Retina (tissue), 1 donor: ENCODE data around the gene TLE3.
A peak's percentile ranks its signal among the peaks of the same experiment; 100 is the strongest.
"Not testable (repeated sequence)": the region's sequence is repeated elsewhere in the genome, so short reads cannot be mapped to it uniquely, and the experiment has no call there.

Experiments
- DNase-seq: peaks from one replicate; pipeline ENCODE4 v3.0.0-alpha.2; 2016

TLE3 gene

GRCh38 chr15:70097321-70098152, at the start of gene TLE3:
TSS of gene TLE3 (minus strand) at chr15:70097917. CDS start at chr15:70096798, 1,119 bp downstream.
- peak; percentile 98 for DNase-seq

- DNase-seq, result no peak
Measured at GRCh38 chr15:70147178-70147760, 49.6 kb upstream of the TLE3 start.

GRCh38 chr15:70146771-70147170, 49.1 kb upstream of the TLE3 start:
- DNase-seq, result no peak

DNA sequence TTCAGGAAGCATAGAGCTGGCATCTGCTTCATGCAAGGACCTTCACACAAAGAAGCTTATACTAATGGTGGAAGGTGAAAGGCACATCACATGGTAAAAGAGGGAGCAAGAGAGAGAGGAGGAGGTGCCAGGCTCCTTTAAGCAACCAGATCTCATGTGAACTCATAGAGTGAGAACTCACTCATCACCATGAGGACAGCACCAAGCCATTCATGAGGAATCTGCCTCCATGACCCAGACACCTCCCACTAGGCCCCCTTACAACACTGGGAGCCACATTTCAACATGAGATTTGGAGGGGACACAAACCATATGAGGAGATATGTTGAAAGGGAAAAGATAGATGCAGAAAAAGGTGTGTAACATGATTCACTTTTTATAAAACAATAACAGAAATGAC, 48.4 kb upstream of the TLE3 start:
- no peak for DNase-seq

DNA sequence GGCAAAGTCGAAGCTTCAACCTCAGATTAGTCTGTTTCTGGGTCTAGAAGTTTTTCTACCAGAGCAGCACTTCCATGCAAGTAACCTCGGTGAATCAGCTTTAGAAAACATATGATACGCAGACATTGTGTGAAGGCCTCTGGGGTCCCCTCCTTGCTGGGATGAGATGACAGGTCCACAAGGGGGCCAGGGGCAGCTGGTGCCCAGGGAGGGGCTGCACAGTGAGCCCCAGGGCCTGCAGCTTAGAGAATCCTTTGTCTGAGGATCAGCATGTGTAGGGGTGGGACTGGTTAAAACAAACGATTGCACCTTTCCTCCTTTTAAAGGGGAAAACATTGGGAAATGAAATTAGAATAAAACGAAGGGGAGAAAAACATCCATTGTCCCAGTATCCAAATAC, 47.5 kb upstream of the TLE3 start:
- DNase-seq, result no peak

GRCh38 chr15:70142322-70143191, 44.8 kb upstream of the TLE3 start:
- peak; percentile 79 for DNase-seq

DNA sequence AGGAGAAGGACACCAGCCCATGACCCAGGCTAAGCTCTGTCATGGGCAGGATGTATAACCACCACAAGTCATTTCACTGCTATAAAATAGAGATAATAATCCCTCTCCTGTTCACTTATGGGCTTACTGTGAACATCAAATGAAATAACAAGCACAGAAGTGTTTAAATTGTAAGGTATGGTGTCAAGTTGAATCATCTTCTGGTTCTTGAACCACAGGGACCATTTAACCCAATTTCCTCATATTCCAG, 44.3 kb upstream of the TLE3 start:
- DNase-seq, result no peak

GRCh38 chr15:70141376-70142071, 43.8 kb upstream of the TLE3 start:
- no peak for DNase-seq

- no peak for DNase-seq
Measured at GRCh38 chr15:70140543-70141375, 43.0 kb upstream of the TLE3 start.

DNA sequence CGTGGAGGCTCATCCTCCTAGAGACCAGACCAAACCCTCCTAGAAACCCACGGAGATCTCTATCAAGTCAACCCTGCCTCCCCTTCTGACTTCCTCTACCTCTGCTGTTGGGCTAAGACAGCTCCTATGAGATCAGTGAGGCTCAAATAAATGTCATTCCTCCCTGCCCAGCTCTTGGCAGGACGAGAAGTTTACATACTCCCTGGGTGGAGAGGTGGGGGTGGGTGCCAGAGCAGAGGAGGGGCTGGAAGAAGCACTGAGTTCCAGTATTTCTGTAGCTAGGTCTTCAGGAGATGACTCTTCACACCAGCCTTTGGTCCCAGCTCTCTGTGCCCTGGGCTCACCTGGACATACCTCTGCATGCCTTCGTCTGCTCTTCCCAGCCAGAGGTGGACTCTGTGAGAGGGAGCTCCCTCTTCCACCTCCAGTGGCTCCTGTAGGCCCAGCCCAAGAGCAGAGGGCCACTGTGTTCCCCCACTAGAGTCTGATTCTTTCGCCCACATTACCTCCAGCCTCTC, 42.4 kb upstream of the TLE3 start:
- DNase-seq, result no peak

- DNase-seq, result no peak
Measured at GRCh38 chr15:70137967-70138366, 40.2 kb upstream of the TLE3 start.

GRCh38 chr15:70137021-70137420, 39.3 kb upstream of the TLE3 start:
- not testable (repeated sequence) for DNase-seq

DNA sequence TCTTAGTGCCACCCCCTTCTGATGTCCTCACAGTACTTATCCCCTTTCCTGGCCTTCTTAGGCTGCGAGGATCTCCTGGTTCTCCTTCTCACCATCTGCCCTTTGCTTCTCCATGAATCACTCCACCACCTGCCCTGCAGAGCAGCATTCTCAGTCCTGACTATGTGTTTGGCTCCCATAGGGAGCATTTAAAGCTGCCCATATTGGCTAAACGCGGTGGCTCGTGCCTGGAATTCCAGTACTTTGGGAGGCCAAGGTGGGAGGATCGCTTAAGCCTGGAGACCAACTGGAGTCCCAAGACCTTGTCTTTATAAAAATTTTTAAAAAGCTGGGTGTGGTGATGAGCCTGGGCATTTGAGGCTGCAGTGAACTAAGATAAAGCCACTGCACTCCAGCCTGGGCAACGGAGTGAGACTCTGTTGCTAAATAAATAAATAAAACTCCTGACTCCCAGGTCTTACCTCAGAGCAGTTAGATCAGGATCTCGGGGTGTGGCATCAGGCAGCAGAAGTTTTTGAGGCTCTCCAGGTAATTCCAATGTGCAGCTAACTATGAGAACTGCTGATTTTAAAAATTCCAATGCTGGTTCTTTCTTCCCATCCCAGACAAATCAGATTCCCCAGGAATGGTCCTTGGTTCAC, 36.2 kb upstream of the TLE3 start:
- no peak for DNase-seq

GRCh38 chr15:70133296-70133695, 35.6 kb upstream of the TLE3 start:
- no peak for DNase-seq

- no peak for DNase-seq
Measured at GRCh38 chr15:70132571-70132970, 34.9 kb upstream of the TLE3 start.

- DNase-seq, result no peak
Measured at GRCh38 chr15:70132139-70132538, 34.4 kb upstream of the TLE3 start.

GRCh38 chr15:70128414-70129140, 30.9 kb upstream of the TLE3 start:
- DNase-seq, result no peak

DNA sequence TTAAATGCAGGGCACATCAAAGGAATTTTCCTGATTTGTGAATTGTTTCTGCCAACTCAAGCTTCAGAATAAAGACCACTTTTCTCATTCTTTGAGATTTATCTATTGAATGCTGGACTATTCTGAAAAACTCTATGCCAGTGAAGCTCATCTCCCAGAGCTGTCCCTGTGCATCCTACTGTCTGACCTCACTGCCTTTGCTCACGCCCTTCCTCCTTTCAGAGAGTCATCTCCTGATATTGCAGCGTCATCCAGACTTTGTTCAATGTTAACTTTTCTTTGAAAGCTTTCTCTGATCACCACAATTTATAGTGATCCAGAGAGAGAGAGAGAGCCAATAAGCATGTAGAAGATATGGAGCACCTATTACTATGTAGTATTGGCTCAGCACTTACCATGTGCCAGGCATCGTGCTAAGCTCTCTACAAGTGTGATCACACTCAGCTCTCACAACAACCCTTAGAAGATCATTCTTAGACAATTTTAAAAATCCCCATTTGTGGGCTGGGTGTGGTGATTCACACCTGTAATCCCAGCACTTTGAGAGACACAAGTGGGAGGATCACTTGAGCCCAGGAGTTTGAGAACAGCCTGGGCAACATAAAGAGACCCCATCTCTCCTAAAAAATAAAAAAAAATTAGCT, 30.2 kb upstream of the TLE3 start:
- no peak for DNase-seq

- DNase-seq, result no peak
Measured at GRCh38 chr15:70127288-70127746, 29.6 kb upstream of the TLE3 start.

- no peak for DNase-seq
Measured at GRCh38 chr15:70126362-70126761, 28.6 kb upstream of the TLE3 start.
